Mesothelial cell of epicardium (in vitro differentiated cells): Measurements from ENCODE around the gene HIPK3. TPM values are rescaled to one million over a fixed set of nuclear protein-coding genes. Genes with fewer than 3 reads are reported as not detected.

ENCODE experiments used
- DNase-seq, 2 experiments: peaks; one replicate each; pipeline ENCODE4 v3.0.0; 2021; ENCODE audit warnings: low spot score in 2 of 2; ENCODE audit not compliant: unreplicated experiment in 2 of 2
- H3K27ac Mint-ChIP-seq: 2 replicates; pipeline ENCODE4 v1.8.0; 2021; ENCODE audit warnings: mixed read lengths
- H3K27me3 Mint-ChIP-seq: 2 replicates; pipeline ENCODE4 v1.8.0; 2021; ENCODE audit warnings: low read depth, mixed read lengths
- H3K36me3 Mint-ChIP-seq: 2 replicates; pipeline ENCODE4 v1.8.0; 2021; ENCODE audit warnings: mixed read lengths
- H3K4me1 Mint-ChIP-seq: 2 replicates; pipeline ENCODE4 v1.8.0; 2021; ENCODE audit warnings: mixed read lengths
- H3K4me3 Mint-ChIP-seq: 2 replicates; pipeline ENCODE4 v1.8.0; 2021; ENCODE audit warnings: mild to moderate bottlenecking, moderate library complexity, mixed read lengths
- H3K9me3 Mint-ChIP-seq: 2 replicates; pipeline ENCODE4 v1.8.0; 2021; ENCODE audit warnings: mixed read lengths
- CTCF ChIP-seq: fragments of 200-600 bp; sonication (generic); IDR thresholded peaks from one replicate; pipeline ENCODE4 v1.5.0; 2021; ENCODE audit warnings: antibody characterized with exemption; ENCODE audit not compliant: unreplicated experiment
- total RNA-seq: library from RNA; stranded (reverse); gene quantifications from 3 replicates; pipeline ENCODE4 v1.2.1, GENCODE V29; 2021

The HIPK3 gene
- total RNA-seq, 1 donor from 2014 or later = 73.3 TPM

- TF ChIP-seq CTCF = no peak
- no peaks in the 10 kb centered on the region for H3K27me3 Mint-ChIP-seq
- no peak overlapping the region for H3K27ac Mint-ChIP-seq
- H3K36me3 Mint-ChIP-seq = peaks cover 6% of the 10 kb centered on the region
- peaks cover 8% of the 10 kb centered on the region for H3K4me1 Mint-ChIP-seq
- no peaks in the 10 kb centered on the region for H3K9me3 Mint-ChIP-seq
- H3K4me3 Mint-ChIP-seq = no peak overlapping the region
- DNase-seq = no peak
Observed at GRCh38 chr11:33333816-33334215, 76.6 kb downstream of the HIPK3 start.

- no peak for DNase-seq
- Mint-ChIP-seq H3K36me3 (peaks cover 12% of the 10 kb centered on the region), H3K4me3 (no peak overlapping the region), H3K27ac (no peak overlapping the region), H3K4me1 (peaks cover 7% of the 10 kb centered on the region), H3K27me3 (no peaks in the 10 kb centered on the region), H3K9me3 (no peaks in the 10 kb centered on the region)
- no peak for TF ChIP-seq CTCF
Observed at GRCh38 chr11:33334627-33335026, 77.4 kb downstream of the HIPK3 start.

- Mint-ChIP-seq H3K4me3 (no peak overlapping the region), H3K36me3 (peaks cover 19% of the 10 kb centered on the region), H3K27ac (no peak overlapping the region), H3K4me1 (no peaks in the 10 kb centered on the region), H3K9me3 (no peaks in the 10 kb centered on the region), H3K27me3 (no peaks in the 10 kb centered on the region)
- TF ChIP-seq CTCF = no peak
- no peak for DNase-seq
Observed at GRCh38 chr11:33339247-33339646, 82.1 kb downstream of the HIPK3 start.

GRCh38 chr11:33344611-33345010, 87.4 kb downstream of the HIPK3 start:
- Mint-ChIP-seq H3K27me3 (no peaks in the 10 kb centered on the region), H3K4me1 (no peaks in the 10 kb centered on the region), H3K9me3 (no peaks in the 10 kb centered on the region), H3K36me3 (peaks cover 23% of the 10 kb centered on the region), H3K4me3 (no peak overlapping the region), H3K27ac (no peak overlapping the region)
- no peak for TF ChIP-seq CTCF
- no peak for DNase-seq

GRCh38 chr11:33347490-33348125, 90.4 kb downstream of the HIPK3 start:
- no peak for DNase-seq
- Mint-ChIP-seq H3K36me3 (peaks cover 24% of the 10 kb centered on the region), H3K9me3 (no peaks in the 10 kb centered on the region), H3K27ac (no peak overlapping the region), H3K4me3 (no peak overlapping the region), H3K4me1 (no peaks in the 10 kb centered on the region), H3K27me3 (no peaks in the 10 kb centered on the region)
- TF ChIP-seq CTCF = no peak

- Mint-ChIP-seq H3K27ac (no peak overlapping the region), H3K9me3 (no peaks in the 10 kb centered on the region), H3K36me3 (peaks cover 31% of the 10 kb centered on the region), H3K27me3 (no peaks in the 10 kb centered on the region), H3K4me1 (no peaks in the 10 kb centered on the region), H3K4me3 (no peak overlapping the region)
- TF ChIP-seq CTCF = no peak
- DNase-seq = no peak
Observed at GRCh38 chr11:33350287-33350686, 93.1 kb downstream of the HIPK3 start.
